IMR-90 (cell line): ENCODE results near the gene RPL31. TPM values are rescaled to one million over a fixed set of nuclear protein-coding genes. Genes with fewer than 3 reads are reported as not detected.

Source experiments
- ATAC-seq: fragments of 200-7000 bp; cut with Tn5 transposase; 2 replicates; pipeline ENCODE4 v1.9.1; 2020; ENCODE audit warnings: low read depth, mild to moderate bottlenecking, moderate library complexity
- BruUV-seq: library from RNA; stranded (reverse); fragments of 400-500 nt; replicated peaks from 2 replicates; lab custom pipeline; 2021; lab: Mats Ljungman, UMichigan
- CTCF ChIA-PET: fragments of 300-600 bp; formaldehyde crosslinking; extraction: SDS; loops from one replicate; lab custom pipeline; 2021; ENCODE audit warnings: antibody characterized with exemption; lab: Yijun Ruan, JAX
- POLR2A ChIA-PET: fragments of 300-600 bp; sonication (Branson Sonifier 250); formaldehyde crosslinking; loops from one replicate; lab custom pipeline; 2022; ENCODE audit warnings: antibody characterized with exemption; ENCODE audit not compliant: unreplicated experiment; lab: Charles Lee
- DNase-seq: peaks from one replicate; pipeline ENCODE4 v3.0.0; 2013
- H2AFZ ChIP-seq: replicated peaks from 2 replicates; pipeline ENCODE3; 2013; ENCODE audit warnings: low read length, mild to moderate bottlenecking; ENCODE audit not compliant: poor library complexity
- H2AK5ac ChIP-seq: 2 replicates; pipeline ENCODE4 v1.6.1; 2013; ENCODE audit warnings: low read depth, low read length, inconsistent platforms
- H2AK9ac ChIP-seq: replicated peaks from 2 replicates; pipeline ENCODE3; 2013; ENCODE audit warnings: mild to moderate bottlenecking, low read depth, low read length, moderate library complexity; ENCODE audit not compliant: poor library complexity
- H2BK120ac ChIP-seq: 2 replicates; pipeline ENCODE4 v1.6.1; 2013; ENCODE audit warnings: low read depth, low read length, inconsistent platforms
- H2BK15ac ChIP-seq: 3 replicates; pipeline ENCODE4 v1.6.1; 2013; ENCODE audit warnings: low read depth, low read length, inconsistent platforms
- H2BK20ac ChIP-seq: 2 replicates; pipeline ENCODE4 v1.6.1; 2013; ENCODE audit warnings: low read depth, mild to moderate bottlenecking, inconsistent platforms, low read length, moderate library complexity
- H2BK5ac ChIP-seq: 2 replicates; pipeline ENCODE4 v1.6.1; 2013; ENCODE audit warnings: mild to moderate bottlenecking, low read depth, low read length, inconsistent platforms; ENCODE audit not compliant: poor library complexity, severe bottlenecking
- H3K14ac ChIP-seq: replicated peaks from 2 replicates; pipeline ENCODE4 v1.6.1; 2013; ENCODE audit warnings: low read depth, low read length, inconsistent platforms
- H3K18ac ChIP-seq: 2 replicates; pipeline ENCODE4 v1.6.1; 2013; ENCODE audit warnings: low read depth, low read length, control low read depth
- H3K23ac ChIP-seq: 2 replicates; pipeline ENCODE4 v1.6.1; 2013; ENCODE audit warnings: low read depth, low read length, inconsistent platforms
- H3K27ac ChIP-seq: 2 replicates; pipeline ENCODE4 v1.5.1; 2013; ENCODE audit warnings: mild to moderate bottlenecking, control low read depth, low read length; ENCODE audit not compliant: insufficient read depth
- H3K27me3 ChIP-seq: 2 replicates; pipeline ENCODE4 v1.6.1; 2013; ENCODE audit warnings: low read length; ENCODE audit not compliant: control insufficient read depth, insufficient read depth
- H3K36me3 ChIP-seq: 2 replicates; pipeline ENCODE4 v1.6.1; 2013; ENCODE audit warnings: low read length, mixed read lengths; ENCODE audit not compliant: control insufficient read depth, insufficient read depth
- H3K4ac ChIP-seq: 2 replicates; pipeline ENCODE4 v1.6.1; 2013; ENCODE audit warnings: low read depth, low read length, inconsistent platforms
- H3K4me1 ChIP-seq: 2 replicates; pipeline ENCODE4 v1.6.1; 2013; ENCODE audit warnings: low read length, mixed read lengths; ENCODE audit not compliant: control insufficient read depth, insufficient read depth
- H3K4me2 ChIP-seq: 2 replicates; pipeline ENCODE4 v1.6.1; 2013; ENCODE audit warnings: low read depth, mild to moderate bottlenecking, control low read depth, low read length, moderate library complexity
- H3K4me3 ChIP-seq: 2 replicates; pipeline ENCODE4 v1.5.1; 2013; ENCODE audit warnings: low read depth, mild to moderate bottlenecking, control low read depth, low read length, moderate library complexity; ENCODE audit not compliant: insufficient read depth
- H3K56ac ChIP-seq: 2 replicates; pipeline ENCODE4 v1.6.1; 2013; ENCODE audit warnings: low read length, inconsistent platforms; ENCODE audit not compliant: insufficient read depth; ENCODE audit errors: extremely low read depth
- H3K79me1 ChIP-seq, 2 experiments: 2 replicates each; pipeline ENCODE4 v1.6.1; 2013; ENCODE audit warnings: low read length in 2 of 2, inconsistent platforms in 1 of 2, low read depth in 1 of 2
- H3K9ac ChIP-seq: 2 replicates; pipeline ENCODE4 v1.6.1; 2013; ENCODE audit warnings: low read depth, low read length, control low read depth
- H3K9me1 ChIP-seq: 2 replicates; pipeline ENCODE4 v1.6.1; 2013; ENCODE audit warnings: low read length, inconsistent platforms; ENCODE audit not compliant: insufficient read depth
- H3K9me3 ChIP-seq: 2 replicates; pipeline ENCODE4 v1.6.1; 2013; ENCODE audit warnings: low read length; ENCODE audit not compliant: control insufficient read depth, insufficient read depth
- H4K20me1 ChIP-seq: 2 replicates; pipeline ENCODE4 v1.6.1; 2013; ENCODE audit warnings: low read length, inconsistent platforms; ENCODE audit not compliant: insufficient read depth
- H4K5ac ChIP-seq: 2 replicates; pipeline ENCODE4 v1.6.1; 2013; ENCODE audit warnings: mild to moderate bottlenecking, low read depth, low read length, control low read depth
- H4K8ac ChIP-seq, 2 experiments: 2 replicates each; pipeline ENCODE4 v1.6.1; 2013; ENCODE audit warnings: low read depth in 2 of 2, low read length in 2 of 2, control low read depth in 1 of 2, inconsistent platforms in 1 of 2
- H4K91ac ChIP-seq: 2 replicates; pipeline ENCODE4 v1.6.1; 2013; ENCODE audit warnings: low read depth, low read length, inconsistent platforms; ENCODE audit not compliant: insufficient read depth
- BHLHE40 ChIP-seq: fragments of 150-350 bp; IDR thresholded peaks from 2 replicates; pipeline ENCODE4 v1.6.1; 2016; ENCODE audit warnings: mild to moderate bottlenecking, low read depth, low read length
- CHD1 ChIP-seq: IDR thresholded peaks from 2 replicates; pipeline ENCODE4 v1.6.1; 2012; ENCODE audit warnings: low read depth, low read length, improper control_type of control experiment
- CTCF ChIP-seq: conservative IDR thresholded peaks from 2 replicates; pipeline ENCODE4 v1.5.1; 2012; ENCODE audit warnings: mild to moderate bottlenecking, low read depth, low read length, improper control_type of control experiment
- MAFK ChIP-seq: IDR thresholded peaks from 2 replicates; pipeline ENCODE4 v1.6.1; 2012; ENCODE audit warnings: low read depth, low read length, improper control_type of control experiment
- MXI1 ChIP-seq: IDR thresholded peaks from 2 replicates; pipeline ENCODE4 v1.6.1; 2012; ENCODE audit warnings: low read depth, mild to moderate bottlenecking, low read length, moderate library complexity, borderline replicate concordance
- RAD21 ChIP-seq: IDR thresholded peaks from 2 replicates; pipeline ENCODE4 v1.6.1; 2012; ENCODE audit warnings: low read length, improper control_type of control experiment
- RCOR1 ChIP-seq: IDR thresholded peaks from 2 replicates; pipeline ENCODE4 v1.6.1; 2012; ENCODE audit warnings: mild to moderate bottlenecking, low read length, improper control_type of control experiment; ENCODE audit not compliant: insufficient replicate concordance
- USF2 ChIP-seq: fragments of 150-350 bp; IDR thresholded peaks from 2 replicates; pipeline ENCODE4 v1.6.1; 2017; ENCODE audit warnings: mild to moderate bottlenecking, antibody characterized with exemption, low read length, low read depth
- WGBS, 2 experiments: methylation state at CpG; one replicate each; pipeline versions ENCODE4 v1.1.5 to v1.1.7; 2013; ENCODE audit warnings: missing lambda C conversion rate in 2 of 2; ENCODE audit not compliant: insufficient read length in 1 of 2; ENCODE audit errors: extremely low coverage in 2 of 2; 5-methylcytosine and 5-hydroxymethylcytosine counted together
- dilution Hi-C: fragments of 300-500 bp; cut with HindIII; formaldehyde crosslinking; loops from one replicate; pipeline ENCODE4 v1.14.3; 2018; ENCODE audit warnings: low sequenced_read_pairs; ENCODE audit not compliant: unreplicated experiment
- in situ Hi-C: fragments of 300-500 bp; cut with MboI; formaldehyde crosslinking; loops from 3 replicates; pipeline ENCODE4 v1.14.3; 2019; ENCODE audit warnings: low sequenced_read_pairs, inconsistent platforms, mixed read lengths
- intact Hi-C: fragments of 100-400 bp; cut with micrococcal nuclease; formaldehyde crosslinking; loops from 2 replicates; pipeline ENCODE4 v1.10.0; 2022
- polyA plus RNA-seq, 3 experiments: library from polyadenylated mRNA; depleted of rRNA; stranded (reverse); fragments of >200 nt; gene quantifications; 2 replicates each; pipeline ENCODE4 v1.2.3, GENCODE V29; 2012; ENCODE audit warnings: low replicate concordance in 1 of 3
- total RNA-seq: library from RNA; depleted of rRNA; stranded (reverse); fragments of >200 nt; gene quantifications from 2 replicates; pipeline ENCODE4 v1.2.3, GENCODE V29; 2012

Gene RPL31
- total and polyA plus RNA-seq, 2 of the 4 experiments (the other 2 are of a cell fraction): 358 to 2,908 TPM

GRCh38 chr2:100956081-100956480 is 46.0 kb upstream of the RPL31 start:
- no peak for DNase-seq
- H3K36me3 ChIP-seq: no peaks in the 10 kb centered on the region
- TF ChIP-seq MXI1 (no peak), MAFK (no peak), USF2 (no peak), RCOR1 (no peak), RAD21 (no peak), CTCF (no peak), CHD1 (no peak), BHLHE40 (no peak)
- no peak overlapping the region for H4K8ac ChIP-seq
- H3K18ac ChIP-seq: no peak overlapping the region
- no peak overlapping the region for H3K4ac ChIP-seq
- H2BK20ac ChIP-seq: no peak overlapping the region
- H4K91ac ChIP-seq: no peak overlapping the region
- H3K79me1 ChIP-seq: no peaks in the 10 kb centered on the region; a peak in 1 of 4 replicates
- H2BK15ac ChIP-seq: no peak overlapping the region
- no peak overlapping the region for H2AK9ac ChIP-seq
- no peak overlapping the region for H3K9ac ChIP-seq
- ChIA-PET POLR2A (no interaction called here), CTCF (no interaction called here)
- no peak overlapping the region for H3K14ac ChIP-seq
- no peaks in the 10 kb centered on the region for H3K9me3 ChIP-seq
- intact Hi-C loops (no loop called here), dilution Hi-C loops (no loop called here), in situ Hi-C loops (no loop called here)
- H2BK120ac ChIP-seq: no peak overlapping the region
- H4K20me1 ChIP-seq: no peaks in the 10 kb centered on the region
- H3K27me3 ChIP-seq: no peaks in the 10 kb centered on the region
- H4K5ac ChIP-seq: no peak overlapping the region
- no TSS peak for BruUV-seq
- no peak overlapping the region for H2BK5ac ChIP-seq
- no peak overlapping the region for H3K23ac ChIP-seq
- H3K4me1 ChIP-seq: peaks cover 10% of the 10 kb centered on the region
- WGBS, 2 experiments: 100% methylated on average over 3 of the region's 5 CpGs; no CpG with 5 or more reads in 1 of the 2 experiments
- H3K56ac ChIP-seq: no peak overlapping the region
- no peak overlapping the region for H2AFZ ChIP-seq
- H2AK5ac ChIP-seq: no peak overlapping the region
- no peak overlapping the region for H3K4me3 ChIP-seq
- peaks cover 22% of the 10 kb centered on the region for H3K9me1 ChIP-seq
- ATAC-seq: no peak
- no peak overlapping the region for H3K27ac ChIP-seq
- no peak overlapping the region for H3K4me2 ChIP-seq
